AG04450 (cell line): ENCODE data around the gene RPL36A. TPM values are rescaled to one million over a fixed set of nuclear protein-coding genes. Genes with fewer than 3 reads are reported as not detected.

Experiments
- CTCF ChIA-PET: fragments of 300-600, 350-600 bp; formaldehyde crosslinking; extraction: SDS; loops from one replicate; lab custom pipeline; 2022; ENCODE audit warnings: antibody characterized with exemption, inconsistent platforms; lab: Charles Lee
- POLR2A ChIA-PET: fragments of 350-600 bp; formaldehyde crosslinking; extraction: SDS; loops from one replicate; lab custom pipeline; 2021; ENCODE audit warnings: antibody characterized with exemption, inconsistent platforms; lab: Yijun Ruan, JAX
- DNase-seq: peaks from one replicate; pipeline ENCODE4 v3.0.0-alpha.2; 2011; ENCODE audit warnings: low read depth, low spot score
- H3K27ac ChIP-seq: one replicate; pipeline ENCODE4 v1.5.1; 2012; ENCODE audit warnings: low read depth, low read length, control low read depth
- H3K27me3 ChIP-seq: one replicate; pipeline ENCODE4 v1.6.0; 2012; ENCODE audit warnings: low read length; ENCODE audit not compliant: control insufficient read depth, insufficient read depth
- H3K4me3 ChIP-seq: 2 replicates; pipeline ENCODE4 v1.5.1; 2011; ENCODE audit warnings: mild to moderate bottlenecking, low read depth, low read length, control low read depth
- H3K9me3 ChIP-seq: 2 replicates; pipeline ENCODE4 v1.5.1; 2012; ENCODE audit warnings: low read length; ENCODE audit not compliant: control insufficient read depth, insufficient read depth
- CTCF ChIP-seq: IDR thresholded peaks from 2 replicates; pipeline ENCODE4 v1.5.1; 2011; ENCODE audit warnings: low read depth, low read length, control low read depth, inconsistent platforms
- polyA plus RNA-seq: library from polyadenylated mRNA; depleted of rRNA; stranded (reverse); fragments of >200 nt; gene quantifications from 2 replicates; pipeline ENCODE4 v1.2.3, GENCODE V29; 2011

RPL36A gene
- polyA plus RNA-seq, 1 experiment: 2,123 TPM

- ChIA-PET CTCF (no interaction called here), POLR2A (no interaction called here)
- TF ChIP-seq CTCF: no peak
- DNase-seq: no peak
- H3K9me3 ChIP-seq: no peaks in the 10 kb centered on the region
- H3K27me3 ChIP-seq: peaks cover 2% of the 10 kb centered on the region
- H3K4me3 ChIP-seq: no peak overlapping the region
- no peak overlapping the region for H3K27ac ChIP-seq
Observed at GRCh38 chrX:101365301-101365795, 25.5 kb upstream of the RPL36A start.

- ChIA-PET POLR2A (interaction anchor here (1.6 kb wide), 1 partner anchor 22 kb away, joined by 4 read pairs; the partner anchor contains the start of gene RPL36A), CTCF (interaction anchor here (1.8 kb wide), 1 partner anchor 22 kb away, joined by 5 read pairs; the partner anchor contains the start of gene RPL36A)
- no peak for TF ChIP-seq CTCF
- no peaks in the 10 kb centered on the region for H3K9me3 ChIP-seq
- no peak for DNase-seq
- H3K27ac ChIP-seq: no peak overlapping the region
- no peak overlapping the region for H3K4me3 ChIP-seq
- peaks cover 6% of the 10 kb centered on the region for H3K27me3 ChIP-seq
Observed at GRCh38 chrX:101368800-101369199, 22.0 kb upstream of the RPL36A start.

- Histone ChIP-seq H3K27ac (no peak overlapping the region), H3K9me3 (no peaks in the 10 kb centered on the region), H3K4me3 (no peak overlapping the region), H3K27me3 (peaks cover 6% of the 10 kb centered on the region)
- no peak for DNase-seq
- ChIA-PET CTCF (interaction anchor here (0.6 to 0.7 kb wide), 2 partner anchors 21 to 272 kb away, joined by 3 to 4 read pairs; partner anchors contain the start of gene CENPI), POLR2A (no interaction called here)
- TF ChIP-seq CTCF: no peak
Observed at GRCh38 chrX:101369687-101370086, 21.1 kb upstream of the RPL36A start.

- ChIA-PET CTCF (no interaction called here), POLR2A (no interaction called here)
- peaks cover 6% of the 10 kb centered on the region for H3K27me3 ChIP-seq
- H3K9me3 ChIP-seq: no peaks in the 10 kb centered on the region
- TF ChIP-seq CTCF: no peak
- no peak overlapping the region for H3K4me3 ChIP-seq
- H3K27ac ChIP-seq: no peak overlapping the region
- no peak for DNase-seq
Observed at GRCh38 chrX:101370888-101371504, 19.8 kb upstream of the RPL36A start.

- ChIA-PET POLR2A (no interaction called here), CTCF (interaction anchor here (1.7 kb wide), 1 partner anchor 13 kb away, joined by 8 read pairs; the partner anchor contains the start of gene RPL36A)
- Histone ChIP-seq H3K4me3 (no peak overlapping the region), H3K9me3 (no peaks in the 10 kb centered on the region), H3K27me3 (no peaks in the 10 kb centered on the region), H3K27ac (no peak overlapping the region)
- TF ChIP-seq CTCF: no peak
- DNase-seq: no peak
Observed at GRCh38 chrX:101377547-101377946, 13.3 kb upstream of the RPL36A start.
